AG10803 (cell line): Measurements from ENCODE around the gene IL16.

Experiments
- DNase-seq: peaks from one replicate; pipeline ENCODE4 v3.0.0; 2010; ENCODE audit warnings: low read depth
- H3K4me3 ChIP-seq: 2 replicates; pipeline ENCODE4 v1.5.1; 2011; ENCODE audit warnings: mild to moderate bottlenecking, low read length, control low read depth
- TF ChIP-seq, protein P1 (sequence below): conservative IDR thresholded peaks from 2 replicates; pipeline ENCODE4 v1.5.1; 2011; ENCODE audit warnings: mild to moderate bottlenecking, low read length, control low read depth, inconsistent platforms

IL16 gene

DNA sequence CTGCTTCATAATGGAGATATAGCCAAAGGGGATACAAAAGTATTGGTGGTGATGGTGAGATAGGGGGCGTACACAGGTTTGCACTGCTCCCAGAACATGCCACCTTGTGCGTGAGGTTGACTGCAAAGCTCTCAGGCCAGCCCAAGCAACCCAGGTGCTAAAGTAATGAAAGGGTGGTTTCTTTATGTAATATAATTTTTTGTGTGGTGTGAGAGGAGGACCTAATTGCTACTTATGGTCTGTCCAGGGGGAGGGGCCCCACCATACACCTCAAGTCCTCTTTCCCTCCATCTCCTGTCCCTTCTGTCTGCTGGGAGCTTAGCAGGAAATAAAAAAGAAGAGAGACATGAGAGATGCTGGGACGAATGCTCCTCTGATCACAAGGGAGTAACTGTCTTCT lies 73.5 kb downstream of the IL16 start:
- TF ChIP-seq, protein P1, sequence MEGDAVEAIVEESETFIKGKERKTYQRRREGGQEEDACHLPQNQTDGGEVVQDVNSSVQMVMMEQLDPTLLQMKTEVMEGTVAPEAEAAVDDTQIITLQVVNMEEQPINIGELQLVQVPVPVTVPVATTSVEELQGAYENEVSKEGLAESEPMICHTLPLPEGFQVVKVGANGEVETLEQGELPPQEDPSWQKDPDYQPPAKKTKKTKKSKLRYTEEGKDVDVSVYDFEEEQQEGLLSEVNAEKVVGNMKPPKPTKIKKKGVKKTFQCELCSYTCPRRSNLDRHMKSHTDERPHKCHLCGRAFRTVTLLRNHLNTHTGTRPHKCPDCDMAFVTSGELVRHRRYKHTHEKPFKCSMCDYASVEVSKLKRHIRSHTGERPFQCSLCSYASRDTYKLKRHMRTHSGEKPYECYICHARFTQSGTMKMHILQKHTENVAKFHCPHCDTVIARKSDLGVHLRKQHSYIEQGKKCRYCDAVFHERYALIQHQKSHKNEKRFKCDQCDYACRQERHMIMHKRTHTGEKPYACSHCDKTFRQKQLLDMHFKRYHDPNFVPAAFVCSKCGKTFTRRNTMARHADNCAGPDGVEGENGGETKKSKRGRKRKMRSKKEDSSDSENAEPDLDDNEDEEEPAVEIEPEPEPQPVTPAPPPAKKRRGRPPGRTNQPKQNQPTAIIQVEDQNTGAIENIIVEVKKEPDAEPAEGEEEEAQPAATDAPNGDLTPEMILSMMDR: no peak
- H3K4me3 ChIP-seq: no peak overlapping the region
- DNase-seq: no peak

DNA sequence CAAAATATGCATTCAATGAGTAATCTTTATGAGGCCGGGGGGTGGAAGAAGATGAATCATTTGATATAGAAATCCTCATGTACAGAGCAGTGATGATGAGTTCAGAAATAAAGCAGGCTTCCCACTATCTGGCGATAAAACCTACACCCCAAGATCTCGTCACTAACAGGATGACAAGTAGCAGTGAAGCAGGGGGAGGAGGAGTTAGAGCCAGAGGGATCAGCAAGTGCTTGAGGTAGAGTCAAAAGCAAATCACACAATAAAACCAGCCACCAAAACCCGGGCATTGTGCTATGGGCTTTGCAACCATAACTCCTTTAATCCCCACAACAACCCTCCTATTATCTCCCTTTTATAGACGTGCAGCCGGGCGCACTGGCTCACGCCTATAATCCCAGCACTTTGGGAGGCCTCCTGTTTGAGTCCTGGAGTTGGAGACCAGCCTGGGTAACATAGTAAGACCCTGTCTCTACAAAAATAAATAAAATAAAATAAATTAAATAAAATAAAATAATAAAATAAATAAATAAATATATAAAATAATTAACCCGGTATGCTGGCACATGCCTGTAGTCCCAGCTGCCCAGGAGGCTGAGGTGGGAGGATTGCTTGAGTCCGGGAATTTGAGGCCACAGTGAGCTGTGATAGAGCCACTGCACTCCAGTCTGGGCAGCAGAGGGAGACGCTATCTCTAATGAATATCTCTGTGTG lies 74.3 kb downstream of the IL16 start:
- no peak overlapping the region for H3K4me3 ChIP-seq
- DNase-seq: no peak
- TF ChIP-seq, protein P1: no peak

DNA sequence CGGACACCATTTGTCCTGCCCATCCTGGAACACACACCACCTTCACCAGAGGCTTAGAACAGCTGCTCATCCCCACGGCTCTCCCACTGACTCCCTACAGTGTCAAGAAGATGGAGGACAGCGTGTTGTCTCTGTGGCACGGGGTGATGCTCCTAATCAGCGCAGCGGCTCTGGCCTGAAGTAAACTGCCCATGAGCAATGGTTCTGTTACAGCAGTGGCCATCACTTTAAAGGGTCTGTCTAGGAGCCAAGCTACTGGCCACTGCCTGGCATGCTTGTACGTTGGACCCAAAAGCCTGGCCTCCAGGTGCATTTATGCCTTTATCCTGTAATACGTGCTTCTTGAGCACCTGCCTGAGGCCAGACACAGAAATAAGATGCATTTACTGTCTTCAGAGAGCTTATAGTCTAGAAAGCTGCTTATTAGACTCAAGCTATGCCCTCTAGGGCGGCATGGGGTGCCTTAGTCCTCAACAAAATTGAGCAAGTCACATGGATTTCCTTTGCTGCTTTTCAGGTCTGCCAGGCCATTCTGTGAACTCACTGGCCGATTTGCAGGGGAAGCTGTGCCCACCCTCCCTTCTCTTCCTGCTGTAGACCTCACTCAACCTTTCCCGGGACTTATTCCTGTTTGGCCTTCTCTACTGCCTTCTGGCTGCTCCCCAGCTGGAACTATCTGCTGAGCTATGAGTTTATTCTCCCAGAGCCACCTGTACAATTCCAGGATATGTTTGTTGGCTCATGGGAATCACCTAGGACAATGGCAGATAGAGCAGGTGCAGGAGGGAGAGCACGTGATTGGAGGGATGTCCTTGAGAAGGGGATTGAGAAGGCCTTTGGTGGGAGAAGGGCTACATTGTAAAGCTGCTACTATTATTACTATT lies 75.3 kb downstream of the IL16 start:
- no peak for DNase-seq
- TF ChIP-seq, protein P1: no peak
- no peak overlapping the region for H3K4me3 ChIP-seq

DNA sequence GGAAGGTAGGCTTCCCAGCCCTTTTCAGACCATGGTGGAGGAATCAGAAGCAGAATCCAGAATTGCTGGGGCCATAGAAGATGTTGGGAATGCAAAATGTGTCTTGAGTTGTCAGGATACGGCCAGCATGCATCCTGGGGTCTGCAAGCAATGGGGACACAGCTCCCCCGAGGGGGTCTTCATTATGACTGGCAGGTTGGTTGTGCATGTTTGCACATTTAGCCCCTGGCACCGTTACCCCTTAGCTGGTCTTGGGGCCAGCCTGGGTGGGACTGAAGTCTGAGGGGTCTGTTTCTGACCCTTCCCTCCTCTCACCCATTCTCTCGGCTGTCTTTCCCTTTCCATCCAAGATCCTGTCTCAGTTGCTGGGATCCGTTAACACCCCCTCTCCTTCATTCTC lies 76.5 kb downstream of the IL16 start:
- TF ChIP-seq, protein P1: no peak
- H3K4me3 ChIP-seq: no peak overlapping the region
- no peak for DNase-seq

DNA sequence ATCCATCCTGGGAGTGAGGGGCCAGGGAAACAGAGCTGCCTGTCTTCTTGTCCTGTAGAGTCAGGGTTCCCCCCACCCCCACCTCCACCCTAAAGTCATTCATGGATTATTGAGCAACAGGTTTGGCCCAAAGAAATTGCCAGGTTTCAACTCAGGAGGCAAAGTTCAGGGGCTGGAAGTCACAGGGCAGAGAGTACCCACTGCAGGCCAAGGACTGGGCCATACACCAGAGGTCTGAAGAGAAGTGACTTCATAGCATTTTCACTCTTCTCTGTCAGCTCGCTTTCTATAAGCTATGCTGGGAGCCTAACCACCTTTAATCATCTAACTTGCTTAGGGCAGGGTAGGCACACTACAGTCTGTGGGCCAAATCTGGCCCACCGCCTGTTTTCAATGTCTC lies 77.2 kb downstream of the IL16 start:
- no peak for DNase-seq
- TF ChIP-seq, protein P1: no peak
- H3K4me3 ChIP-seq: no peak overlapping the region

DNA sequence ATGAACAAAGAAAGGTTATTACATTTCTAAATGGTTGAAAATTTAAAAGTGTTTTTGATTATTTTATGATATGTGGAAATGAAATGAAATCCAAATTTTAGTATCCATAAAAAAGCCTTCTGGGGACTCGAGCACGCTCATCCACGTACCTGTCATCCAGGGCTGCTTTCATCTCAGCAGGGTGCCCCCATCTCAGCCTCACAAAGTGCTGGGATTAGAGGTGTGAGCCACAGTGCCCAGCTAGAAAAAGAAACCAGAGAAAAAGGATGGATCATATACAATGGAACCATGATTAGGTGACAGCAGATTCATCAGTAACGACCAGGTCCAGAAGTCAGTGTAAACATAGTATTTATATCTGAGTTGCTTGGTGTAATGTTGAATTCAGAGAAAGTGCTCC lies 77.6 kb downstream of the IL16 start:
- TF ChIP-seq, protein P1: no peak
- no peak for DNase-seq
- no peak overlapping the region for H3K4me3 ChIP-seq
